SK-N-SH treated with all-trans-retinoic acid at 6 μM for 48 hours (cell line): ENCODE measurements around the gene CSNK1G3.

Experiments used
- ATAC-seq: fragments of 200-7000 bp; cut with Tn5 transposase; 3 replicates; pipeline ENCODE4 v1.9.1; 2020; ENCODE audit warnings: mild to moderate bottlenecking, moderate library complexity
- ARNTL ChIP-seq: fragments of 450-650 bp; formaldehyde crosslinking; IDR thresholded peaks from 2 replicates; pipeline ENCODE4 v1.5.0; 2020; ENCODE audit warnings: low read depth, mild to moderate bottlenecking, moderate library complexity, borderline replicate concordance
- BACH2 ChIP-seq: fragments of 250-450 bp; sonication (Bioruptor Pico); IDR thresholded peaks from 2 replicates; pipeline ENCODE4 v1.9.0; 2021; ENCODE audit warnings: mild to moderate bottlenecking, borderline replicate concordance
- CSDC2 ChIP-seq: fragments of 250-450 bp; sonication (Bioruptor Pico); IDR thresholded peaks from 2 replicates; pipeline ENCODE4 v1.5.0; 2020; ENCODE audit warnings: mild to moderate bottlenecking, moderate library complexity
- ESRRG ChIP-seq: fragments of 250-450 bp; sonication (Bioruptor Pico); IDR thresholded peaks from 2 replicates; pipeline ENCODE4 v1.6.1; 2021; ENCODE audit warnings: mild to moderate bottlenecking
- GLIS3 ChIP-seq: fragments of 250-450 bp; sonication (Bioruptor Pico); IDR thresholded peaks from 2 replicates; pipeline ENCODE4 v1.5.0; 2020; ENCODE audit warnings: mild to moderate bottlenecking, moderate library complexity
- ISL1 ChIP-seq: fragments of 250-450 bp; sonication (Bioruptor Pico); IDR thresholded peaks from 2 replicates; pipeline ENCODE4 v2.1.2; 2022; ENCODE audit warnings: mild to moderate bottlenecking, moderate library complexity
- OSR1 ChIP-seq: fragments of 250-450 bp; sonication (Bioruptor Pico); IDR thresholded peaks from 2 replicates; pipeline ENCODE4 v1.8.0; 2022; ENCODE audit warnings: moderate library complexity, mild to moderate bottlenecking, inconsistent platforms
- POU6F1 ChIP-seq: fragments of 250-450 bp; sonication (Bioruptor Pico); IDR thresholded peaks from 2 replicates; pipeline ENCODE4 v1.8.0; 2021; ENCODE audit warnings: low read depth, mild to moderate bottlenecking, moderate library complexity, borderline replicate concordance
- PPARA ChIP-seq: fragments of 250-450 bp; sonication (Bioruptor Pico); IDR thresholded peaks from 2 replicates; pipeline ENCODE4 v1.5.0; 2020; ENCODE audit warnings: mild to moderate bottlenecking, borderline replicate concordance
- RARB ChIP-seq: fragments of 250-450 bp; sonication (Bioruptor Pico); IDR thresholded peaks from 2 replicates; pipeline ENCODE4 v1.8.0; 2021; ENCODE audit warnings: mild to moderate bottlenecking, moderate library complexity
- SNAI2 ChIP-seq: fragments of 250-450 bp; sonication (Bioruptor Pico); IDR thresholded peaks from 2 replicates; pipeline ENCODE4 v1.5.0; 2020; ENCODE audit warnings: mild to moderate bottlenecking, moderate library complexity
- TCF4 ChIP-seq: fragments of 250-450 bp; sonication (Bioruptor Pico); IDR thresholded peaks from 2 replicates; pipeline ENCODE4 v1.8.0; 2021; ENCODE audit warnings: mild to moderate bottlenecking, moderate library complexity, borderline replicate concordance
- TOX ChIP-seq: fragments of 250-450 bp; sonication (Bioruptor Pico); IDR thresholded peaks from 2 replicates; pipeline ENCODE4 v1.8.0; 2021; ENCODE audit warnings: mild to moderate bottlenecking, moderate library complexity, borderline replicate concordance
- TSHZ2 ChIP-seq: fragments of 250-450 bp; sonication (Bioruptor Pico); IDR thresholded peaks from 2 replicates; pipeline ENCODE4 v1.5.0; 2020; ENCODE audit warnings: mild to moderate bottlenecking, moderate library complexity
- ZC3H10 ChIP-seq: fragments of 250-450 bp; sonication (Bioruptor Pico); IDR thresholded peaks from 2 replicates; pipeline ENCODE4 v1.5.1; 2021; ENCODE audit warnings: mild to moderate bottlenecking, moderate library complexity
- ZFP3 ChIP-seq: fragments of 250-450 bp; sonication (Bioruptor Pico); IDR thresholded peaks from 2 replicates; pipeline ENCODE4 v1.5.0; 2020; ENCODE audit warnings: mild to moderate bottlenecking, moderate library complexity
- ZNF565 ChIP-seq: fragments of 450-650 bp; formaldehyde crosslinking; conservative IDR thresholded peaks from 2 replicates; pipeline ENCODE4 v1.5.0; 2020; ENCODE audit warnings: low read depth, mild to moderate bottlenecking, moderate library complexity
- ZNF70 ChIP-seq: fragments of 450-650 bp; formaldehyde crosslinking; IDR thresholded peaks from 2 replicates; pipeline ENCODE4 v1.5.0; 2020; ENCODE audit warnings: mild to moderate bottlenecking, moderate library complexity
- TF ChIP-seq, protein P1 (sequence below): fragments of 250-450 bp; sonication (Bioruptor Pico); IDR thresholded peaks from 2 replicates; pipeline ENCODE4 v1.5.1; 2021; ENCODE audit warnings: mild to moderate bottlenecking, moderate library complexity
- TF ChIP-seq, protein P2 (sequence below): fragments of 250-450 bp; sonication (Bioruptor Pico); IDR thresholded peaks from 2 replicates; pipeline ENCODE4 v1.8.0; 2020; ENCODE audit warnings: mild to moderate bottlenecking, moderate library complexity, borderline replicate concordance
- TF ChIP-seq, protein P3 (sequence below): fragments of 250-450 bp; sonication (Bioruptor Pico); IDR thresholded peaks from 2 replicates; pipeline ENCODE4 v1.5.1; 2020; ENCODE audit warnings: low read depth, mild to moderate bottlenecking, moderate library complexity

CSNK1G3 gene

GRCh38 chr5:123645024-123645603, 133.1 kb downstream of the CSNK1G3 start:
- no peak for ATAC-seq
- no peak for TF ChIP-seq POU6F1
- TF ChIP-seq CSDC2 (CRISPR knock-in tag): no peak
- TF ChIP-seq OSR1: no peak
- TF ChIP-seq, protein P1, sequence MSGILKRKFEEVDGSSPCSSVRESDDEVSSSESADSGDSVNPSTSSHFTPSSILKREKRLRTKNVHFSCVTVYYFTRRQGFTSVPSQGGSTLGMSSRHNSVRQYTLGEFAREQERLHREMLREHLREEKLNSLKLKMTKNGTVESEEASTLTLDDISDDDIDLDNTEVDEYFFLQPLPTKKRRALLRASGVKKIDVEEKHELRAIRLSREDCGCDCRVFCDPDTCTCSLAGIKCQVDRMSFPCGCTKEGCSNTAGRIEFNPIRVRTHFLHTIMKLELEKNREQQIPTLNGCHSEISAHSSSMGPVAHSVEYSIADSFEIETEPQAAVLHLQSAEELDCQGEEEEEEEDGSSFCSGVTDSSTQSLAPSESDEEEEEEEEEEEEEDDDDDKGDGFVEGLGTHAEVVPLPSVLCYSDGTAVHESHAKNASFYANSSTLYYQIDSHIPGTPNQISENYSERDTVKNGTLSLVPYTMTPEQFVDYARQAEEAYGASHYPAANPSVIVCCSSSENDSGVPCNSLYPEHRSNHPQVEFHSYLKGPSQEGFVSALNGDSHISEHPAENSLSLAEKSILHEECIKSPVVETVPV: no peak
- TF ChIP-seq ZFP3: no peak
- no peak for TF ChIP-seq TOX (CRISPR knock-in tag)
- no peak for TF ChIP-seq ESRRG
- no peak for TF ChIP-seq ZNF70
- TF ChIP-seq, protein P2, sequence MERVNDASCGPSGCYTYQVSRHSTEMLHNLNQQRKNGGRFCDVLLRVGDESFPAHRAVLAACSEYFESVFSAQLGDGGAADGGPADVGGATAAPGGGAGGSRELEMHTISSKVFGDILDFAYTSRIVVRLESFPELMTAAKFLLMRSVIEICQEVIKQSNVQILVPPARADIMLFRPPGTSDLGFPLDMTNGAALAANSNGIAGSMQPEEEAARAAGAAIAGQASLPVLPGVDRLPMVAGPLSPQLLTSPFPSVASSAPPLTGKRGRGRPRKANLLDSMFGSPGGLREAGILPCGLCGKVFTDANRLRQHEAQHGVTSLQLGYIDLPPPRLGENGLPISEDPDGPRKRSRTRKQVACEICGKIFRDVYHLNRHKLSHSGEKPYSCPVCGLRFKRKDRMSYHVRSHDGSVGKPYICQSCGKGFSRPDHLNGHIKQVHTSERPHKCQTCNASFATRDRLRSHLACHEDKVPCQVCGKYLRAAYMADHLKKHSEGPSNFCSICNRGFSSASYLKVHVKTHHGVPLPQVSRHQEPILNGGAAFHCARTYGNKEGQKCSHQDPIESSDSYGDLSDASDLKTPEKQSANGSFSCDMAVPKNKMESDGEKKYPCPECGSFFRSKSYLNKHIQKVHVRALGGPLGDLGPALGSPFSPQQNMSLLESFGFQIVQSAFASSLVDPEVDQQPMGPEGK (CRISPR knock-in tag): no peak
- no peak for TF ChIP-seq GLIS3 (CRISPR knock-in tag)
- TF ChIP-seq TCF4 (CRISPR knock-in tag): no peak
- TF ChIP-seq TSHZ2 (CRISPR knock-in tag): no peak
- TF ChIP-seq BACH2 (CRISPR knock-in tag): no peak
- TF ChIP-seq PPARA (CRISPR knock-in tag): no peak
- TF ChIP-seq, protein P3, sequence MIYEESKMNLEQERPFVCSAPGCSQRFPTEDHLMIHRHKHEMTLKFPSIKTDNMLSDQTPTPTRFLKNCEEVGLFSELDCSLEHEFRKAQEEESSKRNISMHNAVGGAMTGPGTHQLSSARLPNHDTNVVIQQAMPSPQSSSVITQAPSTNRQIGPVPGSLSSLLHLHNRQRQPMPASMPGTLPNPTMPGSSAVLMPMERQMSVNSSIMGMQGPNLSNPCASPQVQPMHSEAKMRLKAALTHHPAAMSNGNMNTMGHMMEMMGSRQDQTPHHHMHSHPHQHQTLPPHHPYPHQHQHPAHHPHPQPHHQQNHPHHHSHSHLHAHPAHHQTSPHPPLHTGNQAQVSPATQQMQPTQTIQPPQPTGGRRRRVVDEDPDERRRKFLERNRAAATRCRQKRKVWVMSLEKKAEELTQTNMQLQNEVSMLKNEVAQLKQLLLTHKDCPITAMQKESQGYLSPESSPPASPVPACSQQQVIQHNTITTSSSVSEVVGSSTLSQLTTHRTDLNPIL (CRISPR knock-in tag): no peak
- TF ChIP-seq ISL1 (CRISPR knock-in tag): no peak

DNA sequence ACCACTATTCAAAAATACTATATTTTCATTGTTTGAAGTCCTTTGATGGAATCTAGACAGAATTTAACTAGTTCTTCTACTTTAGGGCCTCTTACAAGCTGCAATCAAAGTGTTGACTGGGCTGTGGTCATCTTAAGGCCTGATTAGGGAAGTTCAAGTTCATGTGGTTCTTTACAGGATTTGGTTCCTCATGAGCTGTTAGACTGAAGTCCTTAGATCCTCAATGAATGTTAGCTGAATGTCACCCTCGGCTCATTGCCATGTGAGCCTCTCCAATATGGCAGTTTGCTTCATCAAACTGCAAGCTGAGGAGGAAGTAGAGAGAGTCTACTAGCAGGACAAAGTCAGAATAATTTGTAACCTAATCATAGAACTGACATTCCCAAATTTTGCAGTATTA, 135.1 kb downstream of the CSNK1G3 start:
- TF ChIP-seq ZNF70 (no peak), OSR1 (no peak), ARNTL (no peak), SNAI2 (no peak)

GRCh38 chr5:123651234-123651633, 139.3 kb downstream of the CSNK1G3 start:
- TF ChIP-seq ZFP3 (no peak), GLIS3 (CRISPR knock-in tag) (no peak), CSDC2 (CRISPR knock-in tag) (no peak), BACH2 (CRISPR knock-in tag) (no peak), ZNF70 (no peak), ZNF565 (CRISPR knock-in tag) (no peak), ZC3H10 (CRISPR knock-in tag) (no peak), POU6F1 (no peak), TSHZ2 (CRISPR knock-in tag) (no peak), RARB (CRISPR knock-in tag) (no peak), PPARA (CRISPR knock-in tag) (no peak), ISL1 (CRISPR knock-in tag) (no peak), TOX (CRISPR knock-in tag) (no peak)
- TF ChIP-seq, protein P2 (CRISPR knock-in tag): no peak
- ATAC-seq: no peak

More for the DNA sequence above, 135.1 kb downstream of the CSNK1G3 start:
- no peak for ATAC-seq
